ENCODE measurements around the gene CNOT6L.

The CNOT6L gene

GRCh38 chr4:77711469-77711868, 107.7 kb downstream of the CNOT6L start:
- Histone ChIP-seq H3K4me3 (replicated peaks; ENCODE audit: insufficient read depth, low read length) (no peak overlapping the region), H3K27ac (replicated peaks) (no peak overlapping the region), H3K27me3 (ENCODE audit: insufficient read depth, poor library complexity, severe bottlenecking) (no peaks in the 10 kb centered on the region)
- TF ChIP-seq REST (IDR thresholded peaks at IDR 0.05; ENCODE audit: insufficient replicate concordance, low read depth) (no peak), SPI1 (IDR thresholded peaks at IDR 0.05; ENCODE audit: borderline replicate concordance, low read depth) (peak; percentile 57; the same call in 1 of the 2 replicates)
- no peak for DNase-seq (ENCODE audit: low read depth in 1 of 2, low spot score in 1 of 2)

GRCh38 chr4:77710684-77711083, 108.5 kb downstream of the CNOT6L start:
- TF ChIP-seq GABPA (IDR thresholded peaks at IDR 0.05; ENCODE audit: low read depth) (no peak), CTCF (IDR thresholded peaks at IDR 0.05; ENCODE audit: insufficient read depth, low read length) (no peak), REST (IDR thresholded peaks at IDR 0.05; ENCODE audit: insufficient replicate concordance, low read depth) (no peak), POLR2AphosphoS5 (IDR thresholded peaks at IDR 0.05; ENCODE audit: low read depth) (no peak), SPI1 (IDR thresholded peaks at IDR 0.05; ENCODE audit: borderline replicate concordance, low read depth) (no peak)
- no peak overlapping the region for H3K27ac ChIP-seq (replicated peaks)
- no peak overlapping the region for H3K4me3 ChIP-seq (replicated peaks; ENCODE audit: insufficient read depth, low read length)
- H3K27me3 ChIP-seq (ENCODE audit: insufficient read depth, poor library complexity, severe bottlenecking): no peaks in the 10 kb centered on the region
- no peak for DNase-seq (ENCODE audit: low read depth in 1 of 2, low spot score in 1 of 2)

- no peaks in the 10 kb centered on the region for H3K27me3 ChIP-seq (ENCODE audit: insufficient read depth, poor library complexity, severe bottlenecking)
- no peak overlapping the region for H3K27ac ChIP-seq (replicated peaks)
- TF ChIP-seq POLR2AphosphoS5 (IDR thresholded peaks at IDR 0.05; ENCODE audit: low read depth) (no peak), REST (IDR thresholded peaks at IDR 0.05; ENCODE audit: insufficient replicate concordance, low read depth) (no peak), SPI1 (IDR thresholded peaks at IDR 0.05; ENCODE audit: borderline replicate concordance, low read depth) (no peak), GABPA (IDR thresholded peaks at IDR 0.05; ENCODE audit: low read depth) (no peak), CTCF (IDR thresholded peaks at IDR 0.05; ENCODE audit: insufficient read depth, low read length) (no peak)
- H3K4me3 ChIP-seq (replicated peaks; ENCODE audit: insufficient read depth, low read length): no peak overlapping the region
- no peak for DNase-seq (ENCODE audit: low read depth in 1 of 2, low spot score in 1 of 2)
Observed at GRCh38 chr4:77710059-77710458, 109.1 kb downstream of the CNOT6L start.

DNA sequence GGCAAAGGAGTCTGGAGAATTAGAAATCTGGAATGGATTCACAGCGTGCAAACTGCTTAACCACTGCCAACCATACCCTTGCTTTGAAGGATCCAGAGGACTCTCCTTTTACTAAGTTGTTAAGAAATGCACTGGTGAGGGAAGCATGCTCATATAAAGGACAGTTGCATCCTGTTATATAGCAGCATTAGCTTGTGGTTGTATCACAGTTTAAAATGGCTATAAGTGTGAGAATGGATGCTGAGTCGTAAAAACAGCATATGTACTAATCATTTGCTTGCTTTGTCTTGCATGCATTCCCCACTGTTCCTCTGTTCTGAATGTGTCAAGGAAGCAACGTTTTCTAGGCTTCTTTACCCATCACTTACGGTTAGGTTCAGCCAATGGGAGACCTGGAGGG, 112.5 kb downstream of the CNOT6L start:
- H3K27me3 ChIP-seq (ENCODE audit: insufficient read depth, poor library complexity, severe bottlenecking): no peaks in the 10 kb centered on the region
- TF ChIP-seq GABPA (IDR thresholded peaks at IDR 0.05; ENCODE audit: low read depth) (no peak), POLR2AphosphoS5 (IDR thresholded peaks at IDR 0.05; ENCODE audit: low read depth) (no peak), REST (IDR thresholded peaks at IDR 0.05; ENCODE audit: insufficient replicate concordance, low read depth) (no peak), CTCF (IDR thresholded peaks at IDR 0.05; ENCODE audit: insufficient read depth, low read length) (no peak), SPI1 (IDR thresholded peaks at IDR 0.05; ENCODE audit: borderline replicate concordance, low read depth) (no peak)
- H3K27ac ChIP-seq (replicated peaks): no peak overlapping the region
- no peak overlapping the region for H3K4me3 ChIP-seq (replicated peaks; ENCODE audit: insufficient read depth, low read length)
- no peak for DNase-seq (ENCODE audit: low read depth in 1 of 2, low spot score in 1 of 2)
